Smooth muscle cell (in vitro differentiated cells): Measurements from ENCODE around the gene SCAMP4. TPM values are rescaled to one million over a fixed set of nuclear protein-coding genes. Genes with fewer than 3 reads are reported as not detected.

Experiments used
- DNase-seq: peaks from one replicate; lab custom pipeline; 2025; ENCODE audit not compliant: unreplicated experiment; lab: John Stamatoyannopoulos, UW
- H2AFZ ChIP-seq: fragments of 200-600 bp; sonication (generic); 2 replicates; pipeline ENCODE4 v1.6.0; 2016; ENCODE audit warnings: antibody characterized with exemption, low read depth, mild to moderate bottlenecking
- H3F3A ChIP-seq: fragments of 200-600 bp; sonication (generic); 2 replicates; pipeline ENCODE4 v1.6.0; 2017; ENCODE audit warnings: antibody characterized with exemption, low read depth
- H3K27ac ChIP-seq: fragments of 200-600 bp; sonication (generic); 2 replicates; pipeline ENCODE4 v1.5.1; 2016; ENCODE audit warnings: low read depth, mild to moderate bottlenecking
- H3K27me3 ChIP-seq: fragments of 200-600 bp; sonication (generic); 2 replicates; pipeline ENCODE4 v1.6.1; 2016; ENCODE audit warnings: low read depth, mild to moderate bottlenecking
- H3K36me3 ChIP-seq: fragments of 200-600 bp; sonication (generic); 2 replicates; pipeline ENCODE4 v1.5.1; 2016; ENCODE audit warnings: low read depth
- H3K4me1 ChIP-seq: fragments of 200-600 bp; sonication (generic); 2 replicates; pipeline ENCODE4 v1.5.1; 2016; ENCODE audit warnings: low read depth
- H3K4me2 ChIP-seq: fragments of 200-600 bp; sonication (generic); 2 replicates; pipeline ENCODE4 v1.6.0; 2016; ENCODE audit warnings: mild to moderate bottlenecking
- H3K4me3 ChIP-seq: fragments of 200-600 bp; sonication (generic); 2 replicates; pipeline ENCODE4 v1.5.1; 2016; ENCODE audit warnings: mild to moderate bottlenecking
- H3K79me2 ChIP-seq: fragments of 200-600 bp; sonication (generic); 2 replicates; pipeline ENCODE4 v1.6.0; 2016; ENCODE audit warnings: low read depth, mild to moderate bottlenecking
- H3K9ac ChIP-seq: fragments of 200-600 bp; sonication (generic); 2 replicates; pipeline ENCODE4 v1.6.0; 2016; ENCODE audit warnings: low read depth
- H3K9me3 ChIP-seq: fragments of 200-600 bp; sonication (generic); replicated peaks from 2 replicates; pipeline ENCODE4 v1.5.1; 2016; ENCODE audit warnings: low read depth
- H4K20me1 ChIP-seq: fragments of 200-600 bp; sonication (generic); 2 replicates; pipeline ENCODE4 v1.6.0; 2016; ENCODE audit warnings: low read depth
- WGBS: methylation state at CpG from one replicate; pipeline ENCODE4 v1.1.7; 2016; ENCODE audit warnings: low lambda C conversion rate; 5-methylcytosine and 5-hydroxymethylcytosine counted together
- polyA plus RNA-seq: library from polyadenylated mRNA; unstranded; fragments of >200 nt; fragmentation: Nextera tagmentation; extraction: Ambion mirVana; gene quantifications from 2 replicates; pipeline ENCODE4 v1.2.1, GENCODE V29; 2016
- total RNA-seq: library from RNA; depleted of rRNA; stranded (reverse); fragments of >200 nt; gene quantifications from 2 replicates; pipeline ENCODE4 v1.2.3, GENCODE V29; 2014
- TF ChIP-seq, protein P1 (sequence below): fragments of 200-600 bp; sonication (generic); IDR thresholded peaks from 2 replicates; pipeline ENCODE4 v1.5.1; 2017; ENCODE audit warnings: borderline replicate concordance, mild to moderate bottlenecking, antibody characterized with exemption; ENCODE audit not compliant: insufficient read depth, poor library complexity, severe bottlenecking

SCAMP4 gene
- total and polyA plus RNA-seq, 2 experiments from 2014 or later = 54.5 to 96.9 TPM

DNA sequence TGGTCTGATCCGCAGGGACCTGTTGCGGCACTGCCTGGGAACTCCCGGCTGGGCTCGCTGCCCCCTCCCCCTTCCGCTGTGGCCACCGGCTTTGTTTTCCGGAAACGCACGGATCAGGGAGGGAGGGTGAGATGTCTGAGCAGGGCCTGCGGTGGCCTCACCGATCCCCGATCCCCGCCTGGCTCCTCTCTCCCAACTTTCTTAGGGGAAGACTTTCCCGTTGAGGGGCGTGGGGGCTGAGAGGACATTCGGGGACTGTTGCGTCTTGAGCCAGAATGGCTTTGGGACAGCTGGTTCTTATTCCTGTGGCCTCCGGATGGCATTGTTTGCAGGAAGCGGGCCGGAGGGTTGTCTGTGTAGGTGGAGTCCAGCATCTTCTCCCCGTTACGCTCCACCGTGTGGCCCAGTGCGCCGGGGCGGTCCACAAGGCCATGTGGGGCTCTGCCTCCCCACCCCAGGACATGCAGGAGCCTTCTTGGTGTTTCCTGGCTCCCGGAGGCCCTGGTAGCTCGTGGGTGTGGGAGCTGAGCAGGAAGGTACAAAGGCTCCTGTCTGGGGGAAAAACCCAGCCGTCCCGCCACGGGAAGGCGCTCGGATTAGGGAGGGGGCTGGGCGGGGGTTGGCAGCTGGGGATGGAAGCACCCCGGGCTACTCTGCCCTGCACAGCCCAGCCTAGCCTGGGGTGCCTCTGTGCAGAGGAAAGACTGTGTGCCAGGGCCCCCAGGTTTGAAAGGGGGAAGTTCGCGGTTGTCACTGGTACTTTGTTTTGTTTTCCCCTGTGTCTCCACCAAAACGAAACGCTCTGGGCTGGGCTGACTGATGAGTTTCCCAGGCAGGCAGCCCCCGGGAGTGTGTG lies 37.1 kb downstream of the SCAMP4 start:
- 3% methylated on average over 37 of the region's 40 CpGs for WGBS
- peak; percentile 70 for DNase-seq
- peaks cover 53% of the 10 kb centered on the region for H3K79me2 ChIP-seq

DNA sequence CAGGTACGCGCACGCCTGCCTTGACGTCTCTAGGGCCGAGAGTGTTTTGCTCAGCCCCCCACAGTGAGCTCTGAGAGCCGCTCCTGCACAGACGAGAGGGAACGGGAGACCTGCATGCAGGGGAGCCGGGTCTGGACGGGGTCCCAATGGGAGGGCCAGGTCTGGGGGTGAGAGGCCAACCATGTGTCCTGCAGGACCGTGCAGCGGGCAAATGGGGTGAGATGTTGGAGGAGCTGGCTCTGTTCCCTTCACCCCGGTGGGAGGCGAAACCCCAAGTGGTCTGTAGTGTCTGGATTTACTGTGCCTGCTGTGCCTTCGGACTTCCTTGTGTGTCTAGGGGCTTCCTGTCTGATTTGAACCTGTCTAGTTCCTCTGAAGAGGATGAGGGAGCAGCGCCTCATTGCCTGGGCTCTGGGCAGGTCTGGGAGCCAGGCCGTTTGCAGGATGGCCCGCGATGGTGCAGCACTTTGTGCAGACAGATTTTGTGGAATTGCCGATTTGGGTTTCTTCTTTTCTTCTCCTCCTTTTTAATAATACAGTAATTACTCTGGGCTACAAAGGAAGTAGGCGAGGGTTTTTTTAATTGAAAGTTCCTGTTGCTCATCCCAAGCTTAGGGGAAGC lies 37.8 kb downstream of the SCAMP4 start:
- H3K27me3 ChIP-seq = no peaks in the 10 kb centered on the region
- no peaks in the 10 kb centered on the region for H3K36me3 ChIP-seq
- peaks cover 60% of the 10 kb centered on the region for H3K79me2 ChIP-seq
- H3K4me1 ChIP-seq = peaks cover 12% of the 10 kb centered on the region
- peak overlapping the region; percentile 76 for H3K9ac ChIP-seq
- no peak for DNase-seq
- H3K9me3 ChIP-seq = no peaks in the 10 kb centered on the region
- H3K4me2 ChIP-seq = peak overlapping the region; percentile 90
- H3K4me3 ChIP-seq = peak overlapping the region; percentile 82
- no peak overlapping the region for H2AFZ ChIP-seq
- peaks cover 60% of the 10 kb centered on the region for H4K20me1 ChIP-seq
- WGBS = 52% methylated on average over 21 of the region's 21 CpGs
- peaks cover 22% of the 10 kb centered on the region for H3F3A ChIP-seq
- TF ChIP-seq, protein P1, sequence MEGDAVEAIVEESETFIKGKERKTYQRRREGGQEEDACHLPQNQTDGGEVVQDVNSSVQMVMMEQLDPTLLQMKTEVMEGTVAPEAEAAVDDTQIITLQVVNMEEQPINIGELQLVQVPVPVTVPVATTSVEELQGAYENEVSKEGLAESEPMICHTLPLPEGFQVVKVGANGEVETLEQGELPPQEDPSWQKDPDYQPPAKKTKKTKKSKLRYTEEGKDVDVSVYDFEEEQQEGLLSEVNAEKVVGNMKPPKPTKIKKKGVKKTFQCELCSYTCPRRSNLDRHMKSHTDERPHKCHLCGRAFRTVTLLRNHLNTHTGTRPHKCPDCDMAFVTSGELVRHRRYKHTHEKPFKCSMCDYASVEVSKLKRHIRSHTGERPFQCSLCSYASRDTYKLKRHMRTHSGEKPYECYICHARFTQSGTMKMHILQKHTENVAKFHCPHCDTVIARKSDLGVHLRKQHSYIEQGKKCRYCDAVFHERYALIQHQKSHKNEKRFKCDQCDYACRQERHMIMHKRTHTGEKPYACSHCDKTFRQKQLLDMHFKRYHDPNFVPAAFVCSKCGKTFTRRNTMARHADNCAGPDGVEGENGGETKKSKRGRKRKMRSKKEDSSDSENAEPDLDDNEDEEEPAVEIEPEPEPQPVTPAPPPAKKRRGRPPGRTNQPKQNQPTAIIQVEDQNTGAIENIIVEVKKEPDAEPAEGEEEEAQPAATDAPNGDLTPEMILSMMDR = no peak
- H3K27ac ChIP-seq = peak overlapping the region; percentile 90

More for the DNA sequence above, 37.1 kb downstream of the SCAMP4 start:
- Histone ChIP-seq H3K36me3 (no peaks in the 10 kb centered on the region), H3K27ac (peak overlapping the region; percentile 90), H3K27me3 (no peaks in the 10 kb centered on the region), H2AFZ (no peak overlapping the region), H4K20me1 (peaks cover 53% of the 10 kb centered on the region), H3K4me2 (peak overlapping the region; percentile 90), H3K4me1 (peaks cover 12% of the 10 kb centered on the region), H3K9ac (peak overlapping the region; percentile 76), H3F3A (peaks cover 23% of the 10 kb centered on the region), H3K9me3 (no peaks in the 10 kb centered on the region), H3K4me3 (peak overlapping the region; percentile 82)
- TF ChIP-seq, protein P1 = no peak

DNA sequence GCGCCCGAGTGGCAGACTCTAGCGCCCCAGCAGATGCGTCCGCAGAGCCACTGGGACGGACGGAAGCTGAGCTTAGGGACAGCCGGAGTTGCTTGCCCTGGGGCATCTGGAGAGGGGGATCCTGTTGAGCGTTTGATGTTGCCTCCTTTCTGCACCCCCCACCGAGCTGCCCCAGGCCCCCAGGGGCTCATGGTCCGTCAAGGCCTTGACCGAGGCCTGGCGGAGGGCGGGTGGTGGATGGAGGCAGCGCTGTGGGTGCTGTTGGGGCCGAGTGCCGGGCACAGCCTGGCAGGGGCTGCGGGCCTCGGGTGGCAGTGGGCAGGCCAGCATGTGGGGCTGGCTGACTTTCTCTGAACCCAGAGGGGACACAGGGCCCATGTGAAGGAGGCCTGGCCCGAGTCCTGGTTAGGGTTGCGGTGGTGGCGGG lies 38.5 kb downstream of the SCAMP4 start:
- H3K9me3 ChIP-seq = no peaks in the 10 kb centered on the region
- H4K20me1 ChIP-seq = peaks cover 65% of the 10 kb centered on the region
- no peak overlapping the region for H3K4me3 ChIP-seq
- H3K9ac ChIP-seq = no peak overlapping the region
- TF ChIP-seq, protein P1 = no peak
- H3F3A ChIP-seq = peaks cover 20% of the 10 kb centered on the region
- DNase-seq = no peak
- peaks cover 65% of the 10 kb centered on the region for H3K79me2 ChIP-seq
- peaks cover 12% of the 10 kb centered on the region for H3K4me1 ChIP-seq
- 91% methylated on average over 22 of the region's 22 CpGs for WGBS
- no peak overlapping the region for H2AFZ ChIP-seq
- H3K27me3 ChIP-seq = no peaks in the 10 kb centered on the region
- no peak overlapping the region for H3K27ac ChIP-seq
- H3K36me3 ChIP-seq = no peaks in the 10 kb centered on the region
- peak overlapping the region; percentile 90 for H3K4me2 ChIP-seq
